ENCODE data around the gene ZC3H8.

Gene ZC3H8

GRCh38 chr2:112162956-112163355 lies 91.9 kb downstream of the ZC3H8 start:
- no peak for DNase-seq

GRCh38 chr2:112162341-112162740 lies 92.5 kb downstream of the ZC3H8 start:
- DNase-seq, result no peak
